Gastroesophageal sphincter (tissue), 3 donors: ENCODE data around the gene DCST1.

ENCODE experiments used
- POLR2AphosphoS5 ChIP-seq: sonication (generic); formaldehyde crosslinking; IDR thresholded peaks from one replicate; pipeline ENCODE4 v1.6.1; 2017; ENCODE audit warnings: antibody characterized with exemption
- TF ChIP-seq, protein P1 (sequence below), 4 experiments: fragments of 200-600 bp in 2 of 4; fragments of 450-650 bp in 2 of 4; sonication (generic) in 1 of 4; IDR thresholded peaks; one replicate each; pipeline ENCODE4 v1.5.1; 2017 to 2019; ENCODE audit warnings: antibody characterized with exemption in 4 of 4, mild to moderate bottlenecking in 2 of 4, moderate library complexity in 2 of 4

DNA sequence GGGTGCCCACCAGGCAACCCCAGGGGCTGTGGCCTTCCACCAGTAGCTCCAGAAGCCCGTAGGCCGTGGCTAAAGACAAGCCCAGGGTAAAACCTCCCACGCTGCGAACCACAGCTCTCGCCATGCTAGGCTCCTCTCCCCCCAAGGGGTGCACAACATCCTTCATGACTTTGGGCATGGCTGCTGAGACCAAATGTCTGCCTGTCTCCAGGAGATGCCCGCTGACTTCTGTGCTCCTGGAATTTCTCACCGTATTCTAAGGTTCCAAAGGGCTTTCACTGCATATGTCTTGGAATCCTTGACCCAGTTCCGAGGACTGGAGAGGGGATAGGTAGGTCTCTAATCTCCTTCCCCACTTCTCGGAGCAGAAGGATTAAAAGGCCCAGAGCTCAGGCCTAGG is at the start of gene DCST1, which contains the start of gene DCST2:
- TF ChIP-seq, protein P1, sequence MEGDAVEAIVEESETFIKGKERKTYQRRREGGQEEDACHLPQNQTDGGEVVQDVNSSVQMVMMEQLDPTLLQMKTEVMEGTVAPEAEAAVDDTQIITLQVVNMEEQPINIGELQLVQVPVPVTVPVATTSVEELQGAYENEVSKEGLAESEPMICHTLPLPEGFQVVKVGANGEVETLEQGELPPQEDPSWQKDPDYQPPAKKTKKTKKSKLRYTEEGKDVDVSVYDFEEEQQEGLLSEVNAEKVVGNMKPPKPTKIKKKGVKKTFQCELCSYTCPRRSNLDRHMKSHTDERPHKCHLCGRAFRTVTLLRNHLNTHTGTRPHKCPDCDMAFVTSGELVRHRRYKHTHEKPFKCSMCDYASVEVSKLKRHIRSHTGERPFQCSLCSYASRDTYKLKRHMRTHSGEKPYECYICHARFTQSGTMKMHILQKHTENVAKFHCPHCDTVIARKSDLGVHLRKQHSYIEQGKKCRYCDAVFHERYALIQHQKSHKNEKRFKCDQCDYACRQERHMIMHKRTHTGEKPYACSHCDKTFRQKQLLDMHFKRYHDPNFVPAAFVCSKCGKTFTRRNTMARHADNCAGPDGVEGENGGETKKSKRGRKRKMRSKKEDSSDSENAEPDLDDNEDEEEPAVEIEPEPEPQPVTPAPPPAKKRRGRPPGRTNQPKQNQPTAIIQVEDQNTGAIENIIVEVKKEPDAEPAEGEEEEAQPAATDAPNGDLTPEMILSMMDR (IDR thresholded peaks at IDR 0.05), result no peak
- TF ChIP-seq POLR2AphosphoS5, result no peak
